ENCODE measurements around the gene RAI1. TPM values are rescaled to one million over a fixed set of nuclear protein-coding genes. Genes with fewer than 3 reads are reported as not detected.

Gene RAI1
- total and polyA plus RNA-seq, 2 of the 8 experiments (the other 6 are each of a cell fraction or from before 2014, with no cell fraction given) = 0.39 to 1.2 TPM

GRCh38 chr17:17700251-17700969 is 19.2 kb downstream of the RAI1 start (continued):
- TF ChIP-seq CTCF (IDR thresholded peaks at IDR 0.05; ENCODE audit: control extremely low read depth in 1 of 3, insufficient read depth in 1 of 3, low read depth in 1 of 3, low read length in 3 of 3) (no peak), POLR2A (IDR thresholded peaks at IDR 0.05; ENCODE audit: control extremely low read depth in 1 of 2, low read depth in 2 of 2, low read length in 2 of 2) (no peak), KDM5A (IDR thresholded peaks at IDR 0.05; ENCODE audit: low read length) (no peak), SP1 (IDR thresholded peaks at IDR 0.05; ENCODE audit: low read depth, low read length) (0 out of 2 replicates have a peak, but pooled peaks have one; percentile 42), TCF12 (IDR thresholded peaks at IDR 0.05; ENCODE audit: low read depth, low read length) (peak; percentile 96), RBBP5 (IDR thresholded peaks at IDR 0.05; ENCODE audit: borderline replicate concordance, low read depth, low read length) (no peak), SIX5 (IDR thresholded peaks at IDR 0.05; ENCODE audit: low read depth, low read length) (no peak), CHD2 (IDR thresholded peaks at IDR 0.05; ENCODE audit: low read length) (0 out of 2 replicates have a peak, but pooled peaks have one; percentile 18), EP300 (IDR thresholded peaks at IDR 0.05; ENCODE audit: borderline replicate concordance in 1 of 2, low read depth in 2 of 2, low read length in 2 of 2) (peak in 1 of 2 experiments; percentile 92; a peak in 1 of 3 replicates), KDM1A (IDR thresholded peaks at IDR 0.05; ENCODE audit: borderline replicate concordance, low read length) (peak; percentile 56; the same call in 1 of the 2 replicates), SRF (IDR thresholded peaks at IDR 0.05; ENCODE audit: low read depth, low read length) (no peak), NANOG (IDR thresholded peaks at IDR 0.05; ENCODE audit: insufficient read depth, low read depth, low read length, poor library complexity, severe bottlenecking) (peak; percentile 100), TBP (IDR thresholded peaks at IDR 0.05; ENCODE audit: low read depth, low read length) (no peak), POLR2AphosphoS5 (IDR thresholded peaks at IDR 0.05; ENCODE audit: low read depth, low read length) (no peak), MAX (IDR thresholded peaks at IDR 0.05) (peak; percentile 62; the same call in 1 of the 2 replicates), GTF2F1 (IDR thresholded peaks at IDR 0.05; ENCODE audit: borderline replicate concordance, low read depth, low read length) (no peak), EZH2 (IDR thresholded peaks at IDR 0.05; ENCODE audit: low read depth, low read length, severe bottlenecking) (peak; percentile 58), SIN3A (conservative IDR thresholded peaks at IDR 0.05 in 1 of 2, IDR thresholded peaks at IDR 0.05 in 1 of 2; ENCODE audit: low read depth in 1 of 2, low read length in 2 of 2) (no peak; a peak in 1 of 4 replicates)
- TF ChIP-seq, protein P1, sequence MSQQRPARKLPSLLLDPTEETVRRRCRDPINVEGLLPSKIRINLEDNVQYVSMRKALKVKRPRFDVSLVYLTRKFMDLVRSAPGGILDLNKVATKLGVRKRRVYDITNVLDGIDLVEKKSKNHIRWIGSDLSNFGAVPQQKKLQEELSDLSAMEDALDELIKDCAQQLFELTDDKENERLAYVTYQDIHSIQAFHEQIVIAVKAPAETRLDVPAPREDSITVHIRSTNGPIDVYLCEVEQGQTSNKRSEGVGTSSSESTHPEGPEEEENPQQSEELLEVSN (IDR thresholded peaks at IDR 0.05) = peak; percentile 84

Data from H1 (cell line).